HEK293 (cell line): Measurements from ENCODE around the gene UGT1A10.

Experiments
- CTCF ChIA-PET: fragments of 350-600 bp; formaldehyde crosslinking; extraction: SDS; loops from one replicate; lab custom pipeline; 2021; ENCODE audit warnings: antibody characterized with exemption; lab: Yijun Ruan, JAX
- POLR2A ChIA-PET: fragments of 300-600 bp; formaldehyde crosslinking; extraction: SDS; loops from one replicate; lab custom pipeline; 2020; ENCODE audit warnings: antibody characterized with exemption, inconsistent platforms; lab: Yijun Ruan, JAX
- H3K27ac ChIP-seq: fragments of 200-500 bp; sonication (Bioruptor generic); 2 replicates; pipeline ENCODE4 v1.5.1; 2014; ENCODE audit warnings: low read depth, low read length, control low read depth, inconsistent platforms; ENCODE audit errors: extremely low read depth
- H3K36me3 ChIP-seq, 2 experiments: fragments of 200-500 bp in 1 of 2; sonication (Bioruptor generic) in 1 of 2; 1 replicate in 1 of 2; 2 replicates in 1 of 2; pipeline ENCODE4 v1.5.1; 2014 to 2017; ENCODE audit warnings: inconsistent platforms in 2 of 2, low read length in 2 of 2; ENCODE audit not compliant: control insufficient read depth in 2 of 2, insufficient read depth in 1 of 2
- H3K4me1 ChIP-seq: fragments of 200-500 bp; sonication (Bioruptor generic); 2 replicates; pipeline ENCODE4 v1.5.1; 2014; ENCODE audit warnings: mild to moderate bottlenecking, low read length, inconsistent platforms; ENCODE audit not compliant: control insufficient read depth, insufficient read depth
- H3K4me3 ChIP-seq: 2 replicates; pipeline ENCODE4 v1.5.1; 2011; ENCODE audit warnings: low read depth, mild to moderate bottlenecking, control low read depth, low read length, moderate library complexity
- H3K9me3 ChIP-seq: fragments of 200-500 bp; sonication (Bioruptor generic); 2 replicates; pipeline ENCODE4 v1.5.1; 2014; ENCODE audit warnings: low read depth, low read length, inconsistent platforms; ENCODE audit not compliant: control insufficient read depth, insufficient read depth
- FEZF1 ChIP-seq: fragments of 450-650 bp; formaldehyde crosslinking; IDR thresholded peaks from 2 replicates; pipeline ENCODE4 v1.5.1; 2016; ENCODE audit warnings: missing biosample characterization, missing genetic modification characterization
- GFI1B ChIP-seq: fragments of 450-650 bp; formaldehyde crosslinking; IDR thresholded peaks from 2 replicates; pipeline ENCODE4 v1.5.1; 2016; ENCODE audit warnings: missing biosample characterization, missing genetic modification characterization
- HOXC10 ChIP-seq: sonication (generic); formaldehyde crosslinking; IDR thresholded peaks from 2 replicates; pipeline ENCODE4 v1.8.1; 2023; ENCODE audit warnings: mild to moderate bottlenecking, missing genetic modification reagents
- KLF17 ChIP-seq: fragments of 450-650 bp; formaldehyde crosslinking; IDR thresholded peaks from 2 replicates; pipeline ENCODE4 v1.5.1; 2016; ENCODE audit warnings: missing biosample characterization, missing genetic modification characterization
- KLF9 ChIP-seq: fragments of 450-650 bp; formaldehyde crosslinking; IDR thresholded peaks from 2 replicates; pipeline ENCODE4 v1.5.1; 2016; ENCODE audit warnings: missing biosample characterization, missing genetic modification characterization, low read depth
- SETDB1 ChIP-seq: IDR thresholded peaks from one replicate; pipeline ENCODE4 v1.6.1; 2017; ENCODE audit warnings: mild to moderate bottlenecking, low read length, moderate library complexity, mixed read lengths; ENCODE audit not compliant: insufficient read length
- ZBTB10 ChIP-seq: fragments of 450-650 bp; formaldehyde crosslinking; IDR thresholded peaks from 2 replicates; pipeline ENCODE4 v1.5.1; 2016; ENCODE audit warnings: missing biosample characterization, missing genetic modification characterization
- ZFP37 ChIP-seq: fragments of 450-650 bp; formaldehyde crosslinking; IDR thresholded peaks from 2 replicates; pipeline ENCODE4 v1.5.1; 2016; ENCODE audit warnings: missing biosample characterization, missing genetic modification characterization
- ZNF121 ChIP-seq: fragments of 450-650 bp; formaldehyde crosslinking; IDR thresholded peaks from 2 replicates; pipeline ENCODE4 v1.5.1; 2016; ENCODE audit warnings: missing biosample characterization, missing genetic modification characterization
- ZNF138 ChIP-seq: fragments of 450-650 bp; formaldehyde crosslinking; IDR thresholded peaks from 2 replicates; pipeline ENCODE4 v1.5.1; 2016; ENCODE audit warnings: missing biosample characterization, missing genetic modification characterization, borderline replicate concordance
- ZNF146 ChIP-seq: fragments of 450-650 bp; formaldehyde crosslinking; IDR thresholded peaks from 2 replicates; pipeline ENCODE4 v1.5.1; 2016; ENCODE audit warnings: missing biosample characterization, missing genetic modification characterization
- ZNF169 ChIP-seq: fragments of 450-650 bp; formaldehyde crosslinking; IDR thresholded peaks from 2 replicates; pipeline ENCODE4 v1.5.1; 2016; ENCODE audit warnings: missing biosample characterization, missing genetic modification characterization
- ZNF19 ChIP-seq: fragments of 450-650 bp; formaldehyde crosslinking; IDR thresholded peaks from 2 replicates; pipeline ENCODE4; 2016; ENCODE audit warnings: missing biosample characterization, missing genetic modification characterization, low read depth
- ZNF302 ChIP-seq: fragments of 450-650 bp; formaldehyde crosslinking; IDR thresholded peaks from 2 replicates; pipeline ENCODE4 v1.5.1; 2016; ENCODE audit warnings: missing biosample characterization, missing genetic modification characterization, low read depth
- ZNF324 ChIP-seq: fragments of 450-650 bp; formaldehyde crosslinking; IDR thresholded peaks from 2 replicates; pipeline ENCODE4 v1.5.1; 2016; ENCODE audit warnings: missing biosample characterization, missing genetic modification characterization
- ZNF48 ChIP-seq: fragments of 450-650 bp; formaldehyde crosslinking; IDR thresholded peaks from 2 replicates; pipeline ENCODE4 v1.5.1; 2016; ENCODE audit warnings: missing biosample characterization, missing genetic modification characterization
- ZNF596 ChIP-seq: fragments of 450-650 bp; IDR thresholded peaks from 2 replicates; pipeline ENCODE4 v1.5.0; 2018; ENCODE audit warnings: missing biosample characterization, mild to moderate bottlenecking, missing genetic modification characterization, moderate library complexity
- ZNF621 ChIP-seq: fragments of 450-650 bp; formaldehyde crosslinking; IDR thresholded peaks from 2 replicates; pipeline ENCODE4 v1.5.1; 2017; ENCODE audit warnings: missing biosample characterization, missing genetic modification characterization
- ZNF623 ChIP-seq: fragments of 450-650 bp; formaldehyde crosslinking; IDR thresholded peaks from 2 replicates; pipeline ENCODE4 v1.5.1; 2016; ENCODE audit warnings: missing biosample characterization, missing genetic modification characterization
- ZNF677 ChIP-seq: fragments of 450-650 bp; IDR thresholded peaks from 2 replicates; pipeline ENCODE4 v1.5.0; 2018; ENCODE audit warnings: missing biosample characterization, mild to moderate bottlenecking, missing genetic modification characterization, moderate library complexity
- ZNF707 ChIP-seq: fragments of 450-650 bp; formaldehyde crosslinking; IDR thresholded peaks from 2 replicates; pipeline ENCODE4 v1.5.1; 2016; ENCODE audit warnings: missing biosample characterization, missing genetic modification characterization
- ZNF792 ChIP-seq: fragments of 450-650 bp; formaldehyde crosslinking; IDR thresholded peaks from 2 replicates; pipeline ENCODE4 v1.5.1; 2016; ENCODE audit warnings: missing biosample characterization, missing genetic modification characterization
- ZSCAN23 ChIP-seq: fragments of 450-650 bp; formaldehyde crosslinking; IDR thresholded peaks from 2 replicates; pipeline ENCODE4 v1.5.1; 2016; ENCODE audit warnings: missing biosample characterization, missing genetic modification characterization
- TF ChIP-seq, protein P1 (sequence below): fragments of 450-650 bp; formaldehyde crosslinking; IDR thresholded peaks from 2 replicates; pipeline ENCODE4 v1.5.1; 2017; ENCODE audit warnings: missing biosample characterization, mild to moderate bottlenecking, missing genetic modification characterization, moderate library complexity
- TF ChIP-seq, protein P2 (sequence below): fragments of 450-650 bp; formaldehyde crosslinking; optimal IDR thresholded peaks from 2 replicates; pipeline ENCODE3; 2016; ENCODE audit warnings: missing biosample characterization, mild to moderate bottlenecking, missing genetic modification characterization

The UGT1A10 gene

DNA sequence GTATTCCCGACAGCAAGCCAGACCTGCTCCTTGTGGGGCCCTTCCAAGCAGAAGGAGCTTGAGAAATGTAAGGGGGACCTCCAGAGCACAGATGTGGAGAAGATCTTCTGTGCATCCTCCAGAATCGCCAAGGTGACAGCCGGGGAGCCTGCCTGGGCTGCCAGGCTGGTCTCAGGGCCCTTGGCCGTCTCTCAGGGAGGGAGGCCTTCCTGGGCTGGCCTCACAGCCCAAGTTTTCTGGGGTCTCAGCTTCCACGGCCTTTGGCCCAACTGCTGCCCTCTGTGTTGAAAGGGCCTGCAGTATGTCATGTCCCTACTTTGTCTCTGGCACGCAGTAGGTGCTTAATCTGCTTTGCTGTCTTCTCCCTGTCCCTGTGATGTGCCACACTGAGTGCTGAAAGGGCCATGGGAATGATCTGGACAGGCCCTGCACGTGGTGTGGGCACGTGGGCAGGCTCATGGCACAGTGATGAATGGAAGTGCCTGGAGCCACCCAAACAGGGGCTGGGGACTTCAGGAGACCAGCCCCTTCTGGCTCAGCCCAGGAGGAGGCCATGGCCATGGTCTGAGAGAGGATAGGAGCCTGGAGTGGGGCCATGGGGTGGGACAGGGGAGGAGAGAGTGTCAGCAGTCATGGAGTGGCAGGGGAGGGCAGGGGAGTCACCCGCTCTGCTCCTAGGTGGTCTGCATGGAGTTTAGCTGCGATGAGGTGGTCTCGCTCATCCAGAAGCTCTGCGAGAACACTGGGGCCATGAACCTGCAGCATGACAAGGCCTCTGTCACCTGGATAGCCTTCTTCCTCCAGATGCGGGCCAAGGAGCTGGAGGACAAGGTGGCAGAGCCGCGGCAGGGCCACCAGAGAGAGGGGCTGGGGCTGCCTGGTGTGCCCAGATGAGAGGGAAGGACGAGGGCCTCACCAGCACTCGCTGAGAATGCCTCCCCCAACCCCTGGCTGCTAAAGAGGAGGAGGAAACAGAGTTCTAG lies 182.7 kb downstream of the UGT1A10 start:
- Histone ChIP-seq H3K4me1 (peaks cover 5% of the 10 kb centered on the region; the same call in 1 of the 2 replicates), H3K9me3 (no peaks in the 10 kb centered on the region)
- TF ChIP-seq ZNF324, result no peak
- TF ChIP-seq ZNF146, result no peak
- TF ChIP-seq KLF9, result no peak
- no peak for TF ChIP-seq ZNF677
- TF ChIP-seq ZBTB10 (tag by site-specific recombination), result no peak
- TF ChIP-seq, protein P1, sequence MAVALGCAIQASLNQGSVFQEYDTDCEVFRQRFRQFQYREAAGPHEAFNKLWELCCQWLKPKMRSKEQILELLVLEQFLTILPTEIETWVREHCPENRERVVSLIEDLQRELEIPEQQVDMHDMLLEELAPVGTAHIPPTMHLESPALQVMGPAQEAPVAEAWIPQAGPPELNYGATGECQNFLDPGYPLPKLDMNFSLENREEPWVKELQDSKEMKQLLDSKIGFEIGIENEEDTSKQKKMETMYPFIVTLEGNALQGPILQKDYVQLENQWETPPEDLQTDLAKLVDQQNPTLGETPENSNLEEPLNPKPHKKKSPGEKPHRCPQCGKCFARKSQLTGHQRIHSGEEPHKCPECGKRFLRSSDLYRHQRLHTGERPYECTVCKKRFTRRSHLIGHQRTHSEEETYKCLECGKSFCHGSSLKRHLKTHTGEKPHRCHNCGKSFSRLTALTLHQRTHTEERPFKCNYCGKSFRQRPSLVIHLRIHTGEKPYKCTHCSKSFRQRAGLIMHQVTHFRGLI (tag by site-specific recombination), result no peak
- TF ChIP-seq ZNF19 (tag by site-specific recombination), result no peak
- TF ChIP-seq ZNF596, result no peak
- no peak for TF ChIP-seq HOXC10 (CRISPR knock-in tag)
- no peak for TF ChIP-seq ZNF121 (tag by site-specific recombination)
- no peak for TF ChIP-seq ZNF621 (tag by site-specific recombination)
- no peak for TF ChIP-seq ZNF792
- TF ChIP-seq ZNF302 (tag by site-specific recombination), result no peak
- TF ChIP-seq ZNF48, result no peak
- no peak for TF ChIP-seq ZNF138 (tag by site-specific recombination)
- TF ChIP-seq ZSCAN23 (tag by site-specific recombination), result no peak
- TF ChIP-seq, protein P2, sequence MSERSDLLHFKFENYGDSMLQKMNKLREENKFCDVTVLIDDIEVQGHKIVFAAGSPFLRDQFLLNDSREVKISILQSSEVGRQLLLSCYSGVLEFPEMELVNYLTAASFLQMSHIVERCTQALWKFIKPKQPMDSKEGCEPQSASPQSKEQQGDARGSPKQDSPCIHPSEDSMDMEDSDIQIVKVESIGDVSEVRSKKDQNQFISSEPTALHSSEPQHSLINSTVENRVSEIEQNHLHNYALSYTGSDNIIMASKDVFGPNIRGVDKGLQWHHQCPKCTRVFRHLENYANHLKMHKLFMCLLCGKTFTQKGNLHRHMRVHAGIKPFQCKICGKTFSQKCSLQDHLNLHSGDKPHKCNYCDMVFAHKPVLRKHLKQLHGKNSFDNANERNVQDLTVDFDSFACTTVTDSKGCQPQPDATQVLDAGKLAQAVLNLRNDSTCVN, result no peak
- no peak for TF ChIP-seq ZNF623 (tag by site-specific recombination)
- TF ChIP-seq, all 188 proteins: peak for 0
- ChIA-PET CTCF (no interaction called here), POLR2A (no interaction called here)
- Histone ChIP-seq H3K36me3 (no peaks in the 10 kb centered on the region), H3K27ac (no peak overlapping the region), H3K4me3 (no peak overlapping the region)

DNA sequence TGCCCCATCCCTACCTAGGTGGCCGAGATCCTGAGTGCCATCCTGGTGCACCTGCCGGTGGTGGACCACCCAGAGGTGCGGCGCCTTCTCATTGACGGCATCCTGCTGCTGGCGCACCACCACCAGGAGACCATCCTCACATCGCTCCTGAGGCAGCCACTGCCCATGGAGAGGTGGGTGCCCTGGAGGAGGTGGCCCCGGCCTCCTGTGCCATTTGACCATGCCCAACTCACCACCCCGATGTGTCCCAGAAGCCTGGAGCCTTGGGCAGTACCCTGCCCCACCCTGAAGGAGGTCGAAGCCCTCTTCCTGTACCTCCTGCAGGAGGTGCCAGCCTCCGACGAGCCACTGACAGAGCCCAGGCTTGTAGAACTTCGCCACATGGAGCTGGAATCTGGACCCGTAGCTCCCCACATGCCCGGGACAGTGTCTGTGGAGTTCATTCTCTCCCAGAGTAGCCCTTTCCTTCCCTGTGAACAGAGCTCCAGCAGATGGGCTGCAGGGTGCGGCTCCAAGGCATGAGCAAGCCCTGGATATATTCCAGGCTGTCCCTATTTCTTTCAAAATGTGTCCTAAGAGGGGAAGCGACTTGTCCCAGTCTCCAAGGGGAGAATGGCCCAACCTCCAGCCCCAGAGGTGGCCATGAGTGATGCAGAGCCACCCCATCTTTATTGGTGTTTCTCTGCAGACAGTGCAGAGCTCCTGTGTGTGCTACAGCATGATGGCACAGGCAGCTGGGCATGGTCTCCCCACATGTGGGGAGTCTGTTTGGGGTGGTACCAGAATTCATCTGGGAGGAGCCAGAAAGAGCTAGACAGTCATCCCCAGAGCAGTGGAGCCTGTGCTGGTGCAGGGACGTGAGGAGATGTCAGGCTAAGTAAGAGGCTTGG lies 183.9 kb downstream of the UGT1A10 start:
- Histone ChIP-seq H3K9me3 (no peaks in the 10 kb centered on the region), H3K4me1 (peaks cover 5% of the 10 kb centered on the region; the same call in 1 of the 2 replicates), H3K4me3 (no peak overlapping the region), H3K27ac (no peak overlapping the region), H3K36me3 (no peaks in the 10 kb centered on the region)
- ChIA-PET POLR2A (no interaction called here), CTCF (no interaction called here)
- TF ChIP-seq ZNF169 (tag by site-specific recombination) (no peak), ZFP37 (no peak), GFI1B (tag by site-specific recombination) (no peak), KLF17 (tag by site-specific recombination) (no peak), ZNF707 (no peak), FEZF1 (tag by site-specific recombination) (no peak), SETDB1 (no peak)
